GM12878 (cell line): Measurements from ENCODE around the gene PSMB7.

ENCODE experiments used
- CTCF ChIP-seq, 3 experiments: IDR thresholded peaks in 2 of 3; conservative IDR thresholded peaks in 1 of 3; 2 replicates each; pipeline ENCODE4 v1.5.1; 2011; ENCODE audit warnings: low read depth in 3 of 3, low read length in 3 of 3, mild to moderate bottlenecking in 3 of 3, control low read depth in 2 of 3, moderate library complexity in 2 of 3, inconsistent platforms in 1 of 3, mixed read lengths in 1 of 3; ENCODE audit not compliant: control insufficient read depth in 2 of 3, insufficient read depth in 1 of 3; ENCODE audit errors: extremely low read depth in 1 of 3
- MAX ChIP-seq: IDR thresholded peaks from 2 replicates; pipeline ENCODE4 v1.6.1; 2012; ENCODE audit warnings: low read depth, low read length, improper control_type of control experiment
- POLR2A ChIP-seq: IDR thresholded peaks from 2 replicates; pipeline ENCODE4 v1.6.1; 2011; ENCODE audit warnings: low read depth, mild to moderate bottlenecking, low read length
- YY1 ChIP-seq: IDR thresholded peaks from 2 replicates; pipeline ENCODE4 v1.6.1; 2011; ENCODE audit warnings: low read depth, mild to moderate bottlenecking, low read length
- ZBTB40 ChIP-seq: fragments of 450-650 bp; IDR thresholded peaks from 2 replicates; pipeline ENCODE4 v1.6.1; 2016; ENCODE audit warnings: mild to moderate bottlenecking, moderate library complexity, borderline replicate concordance
- TF ChIP-seq, protein P1 (sequence below): IDR thresholded peaks from 2 replicates; pipeline ENCODE4 v1.6.1; 2011; ENCODE audit warnings: mild to moderate bottlenecking, low read depth, low read length, moderate library complexity; ENCODE audit not compliant: insufficient replicate concordance

- TF ChIP-seq, protein P1, sequence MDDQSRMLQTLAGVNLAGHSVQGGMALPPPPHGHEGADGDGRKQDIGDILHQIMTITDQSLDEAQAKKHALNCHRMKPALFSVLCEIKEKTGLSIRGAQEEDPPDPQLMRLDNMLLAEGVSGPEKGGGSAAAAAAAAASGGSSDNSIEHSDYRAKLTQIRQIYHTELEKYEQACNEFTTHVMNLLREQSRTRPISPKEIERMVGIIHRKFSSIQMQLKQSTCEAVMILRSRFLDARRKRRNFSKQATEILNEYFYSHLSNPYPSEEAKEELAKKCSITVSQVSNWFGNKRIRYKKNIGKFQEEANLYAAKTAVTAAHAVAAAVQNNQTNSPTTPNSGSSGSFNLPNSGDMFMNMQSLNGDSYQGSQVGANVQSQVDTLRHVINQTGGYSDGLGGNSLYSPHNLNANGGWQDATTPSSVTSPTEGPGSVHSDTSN: no peak
- no peak for TF ChIP-seq MAX
- TF ChIP-seq CTCF (IDR thresholded peaks at IDR 0.05 in 2 of 3, conservative IDR thresholded peaks at IDR 0.05 in 1 of 3; ENCODE audit: control insufficient read depth in 2 of 3, extremely low read depth in 1 of 3, insufficient read depth in 1 of 3, low read depth in 3 of 3, low read length in 3 of 3): no peak
- TF ChIP-seq YY1: no peak
- no peak for TF ChIP-seq POLR2A
- TF ChIP-seq ZBTB40: no peak
These were observed 24.5 kb upstream of the PSMB7 start for GRCh38 chr9:124439686-124440243.
